Liver (tissue), 9 donors: Measurements from ENCODE around the gene HOXB8. TPM values are rescaled to one million over a fixed set of nuclear protein-coding genes. Genes with fewer than 3 reads are reported as not detected.

ENCODE experiments used
- DNase-seq: peaks from one replicate; pipeline ENCODE4 v3.0.0-alpha.2; 2017; ENCODE audit warnings: low spot score
- H3K27ac ChIP-seq, 2 donors: one replicate each; pipeline ENCODE4 v1.7.0; 2013; ENCODE audit warnings: inconsistent platforms in 2 of 2, low read length in 2 of 2, control low read depth in 1 of 2, low read depth in 1 of 2, mild to moderate bottlenecking in 1 of 2
- H3K27me3 ChIP-seq, 4 donors: one replicate each; pipeline versions ENCODE4 v1.6.1 to v1.7.0; 2013; ENCODE audit warnings: low read length in 3 of 4, inconsistent platforms in 1 of 4, mild to moderate bottlenecking in 1 of 4, moderate library complexity in 1 of 4; ENCODE audit not compliant: control insufficient read depth in 4 of 4, insufficient read depth in 4 of 4
- H3K36me3 ChIP-seq, 4 donors: one replicate each; pipeline versions ENCODE4 v1.6.1 to v1.7.0; 2013; ENCODE audit warnings: low read length in 3 of 4, mild to moderate bottlenecking in 3 of 4, low read depth in 1 of 4, moderate library complexity in 1 of 4; ENCODE audit not compliant: control insufficient read depth in 4 of 4, insufficient read depth in 3 of 4
- H3K4me1 ChIP-seq, 4 donors: one replicate each; pipeline versions ENCODE4 v1.6.1 to v1.7.0; 2013; ENCODE audit warnings: low read length in 3 of 4, mild to moderate bottlenecking in 3 of 4, moderate library complexity in 1 of 4; ENCODE audit not compliant: control insufficient read depth in 4 of 4, insufficient read depth in 4 of 4
- H3K4me3 ChIP-seq, 3 donors: one replicate each; pipeline versions ENCODE4 v1.6.1 to v1.7.0; 2013; ENCODE audit warnings: low read length in 3 of 3, control low read depth in 1 of 3, low read depth in 1 of 3, mild to moderate bottlenecking in 1 of 3
- H3K9ac ChIP-seq, 2 donors: one replicate each; pipeline ENCODE4 v1.7.0; 2013; ENCODE audit warnings: low read length in 2 of 2, mild to moderate bottlenecking in 2 of 2, moderate library complexity in 2 of 2, control low read depth in 1 of 2, low read depth in 1 of 2
- H3K9me3 ChIP-seq, 4 donors: one replicate each; pipeline versions ENCODE4 v1.6.1 to v1.7.0; 2013; ENCODE audit warnings: low read length in 3 of 4; ENCODE audit not compliant: control insufficient read depth in 4 of 4
- CTCF ChIP-seq: fragments of 150-350 bp; IDR thresholded peaks from 2 replicates; pipeline ENCODE4 v1.5.1; 2017; ENCODE audit warnings: improper control_type of control experiment, low read depth, low read length; ENCODE audit not compliant: missing input control
- EGR1 ChIP-seq, 2 donors: IDR thresholded peaks; 2 replicates each; pipeline ENCODE4 v1.6.1; 2016 to 2018; ENCODE audit warnings: antibody characterized with exemption in 2 of 2, low read depth in 2 of 2
- FOXA1 ChIP-seq: IDR thresholded peaks from 2 replicates; pipeline ENCODE4 v1.6.1; 2016; ENCODE audit warnings: antibody characterized with exemption
- FOXA2 ChIP-seq: IDR thresholded peaks from 2 replicates; pipeline ENCODE4 v1.6.1; 2016; ENCODE audit warnings: antibody characterized with exemption
- GABPA ChIP-seq, 2 donors: IDR thresholded peaks in 1 of 2; conservative IDR thresholded peaks in 1 of 2; 2 replicates each; pipeline ENCODE4 v1.6.1; 2016; ENCODE audit warnings: antibody characterized with exemption in 2 of 2, mild to moderate bottlenecking in 1 of 2, moderate library complexity in 1 of 2
- HNF4A ChIP-seq, 2 donors: conservative IDR thresholded peaks; 2 replicates each; pipeline ENCODE4 v1.6.1; 2016; ENCODE audit warnings: antibody characterized with exemption in 2 of 2, mild to moderate bottlenecking in 2 of 2
- HNF4G ChIP-seq: IDR thresholded peaks from 2 replicates; pipeline ENCODE4 v1.6.1; 2016; ENCODE audit warnings: antibody characterized with exemption
- JUND ChIP-seq, 2 donors: IDR thresholded peaks; 2 replicates each; pipeline ENCODE4 v1.6.1; 2016; ENCODE audit warnings: antibody characterized with exemption in 2 of 2
- NR2F2 ChIP-seq: IDR thresholded peaks from 2 replicates; pipeline ENCODE4 v1.6.1; 2016; ENCODE audit warnings: antibody characterized with exemption
- RAD21 ChIP-seq, 2 donors: IDR thresholded peaks; 2 replicates each; pipeline ENCODE4 v1.6.1; 2016; ENCODE audit warnings: antibody characterized with exemption in 2 of 2, mild to moderate bottlenecking in 2 of 2
- REST ChIP-seq: IDR thresholded peaks from 2 replicates; pipeline ENCODE4 v1.6.1; 2016; ENCODE audit warnings: antibody characterized with exemption, mild to moderate bottlenecking
- RXRA ChIP-seq, 2 donors: IDR thresholded peaks; 2 replicates each; pipeline ENCODE4 v1.6.1; 2017 to 2018; ENCODE audit warnings: antibody characterized with exemption in 2 of 2, mild to moderate bottlenecking in 1 of 2
- SP1 ChIP-seq: IDR thresholded peaks from 2 replicates; pipeline ENCODE4 v1.6.1; 2018; ENCODE audit warnings: antibody characterized with exemption, mild to moderate bottlenecking
- TAF1 ChIP-seq: conservative IDR thresholded peaks from 2 replicates; pipeline ENCODE4 v1.6.1; 2016; ENCODE audit warnings: antibody characterized with exemption, mild to moderate bottlenecking
- YY1 ChIP-seq: IDR thresholded peaks from 2 replicates; pipeline ENCODE4 v1.6.1; 2016; ENCODE audit warnings: antibody characterized with exemption, mild to moderate bottlenecking
- whole genome bisulfite sequencing: extraction: QIAGEN DNeasy Blood & Tissue Kit; methylation state at CpG from one replicate; pipeline ENCODE4 v1.1.7; 2013; 5-methylcytosine and 5-hydroxymethylcytosine counted together
- polyA plus RNA-seq, 2 donors: library from polyadenylated mRNA; stranded (reverse) in 1 of 2; unstranded in 1 of 2; fragments of 200-250 nt in 1 of 2; fragments of >200 nt in 1 of 2; fragmentation: Nextera tagmentation in 1 of 2; extraction: Ambion mirVana in 1 of 2; gene quantifications; one replicate each; pipeline versions ENCODE4 v1.2.1 to v1.2.3, GENCODE V29; 2013 to 2015
- total RNA-seq, 2 donors: library from RNA; depleted of rRNA; stranded (reverse); fragments of >200 nt; gene quantifications; one replicate each; pipeline ENCODE4 v1.2.3, GENCODE V29; 2014
- TF ChIP-seq, protein P1 (sequence below): IDR thresholded peaks from 2 replicates; pipeline ENCODE4 v1.6.1; 2016; ENCODE audit warnings: antibody characterized with exemption
- TF ChIP-seq, protein P2 (sequence below): IDR thresholded peaks from 2 replicates; pipeline ENCODE4 v1.6.1; 2016; ENCODE audit warnings: antibody characterized with exemption
- TF ChIP-seq, protein P3 (sequence below): IDR thresholded peaks from 2 replicates; pipeline ENCODE4 v1.6.1; 2016; ENCODE audit warnings: antibody characterized with exemption
- donor health status: healthy.
- donor health status: healthy.
- donor health status: healthy.
- donor health status: healthy.
- donor health status: healthy.

Gene HOXB8
- total and polyA plus RNA-seq, 4 donors = not detected

- 24% methylated on average over 6 of the region's 6 CpGs for WGBS
Observed at GRCh38 chr17:48644910-48645557, 29.9 kb upstream of the HOXB8 start.

GRCh38 chr17:48644159-48644558, 29.1 kb upstream of the HOXB8 start:
- no peak overlapping the region for H3K27ac ChIP-seq
- DNase-seq = no peak
- no peaks in the 10 kb centered on the region for H3K9me3 ChIP-seq
- 63% methylated on average over 1 of the region's 1 CpG for WGBS
- H3K9ac ChIP-seq = no peak overlapping the region
- TF ChIP-seq SP1 (no peak), HNF4A (conservative IDR thresholded peaks at IDR 0.05) (no peak)
- H3K4me1 ChIP-seq = peaks cover 0 to 6% (median 2%) of the 10 kb centered on the region in 4 donors
- H3K36me3 ChIP-seq = no peaks in the 10 kb centered on the region
- no peak overlapping the region for H3K4me3 ChIP-seq
- H3K27me3 ChIP-seq = peaks cover 15 to 27% (median 25%) of the 10 kb centered on the region in 4 donors

More at GRCh38 chr17:48644910-48645557, 29.9 kb upstream of the HOXB8 start:
- no peaks in the 10 kb centered on the region for H3K9me3 ChIP-seq
- DNase-seq = no peak
- H3K4me3 ChIP-seq = no peak overlapping the region
- TF ChIP-seq HNF4G (no peak), FOXA1 (no peak), NR2F2 (no peak), REST (no peak), FOXA2 (no peak), TAF1 (no peak), YY1 (no peak), RAD21 (IDR thresholded peaks at IDR 0.05) (no peak), RXRA (IDR thresholded peaks at IDR 0.05) (no peak), SP1 (no peak)
- TF ChIP-seq, protein P1, sequence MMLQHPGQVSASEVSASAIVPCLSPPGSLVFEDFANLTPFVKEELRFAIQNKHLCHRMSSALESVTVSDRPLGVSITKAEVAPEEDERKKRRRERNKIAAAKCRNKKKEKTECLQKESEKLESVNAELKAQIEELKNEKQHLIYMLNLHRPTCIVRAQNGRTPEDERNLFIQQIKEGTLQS = no peak
- TF ChIP-seq, protein P2, sequence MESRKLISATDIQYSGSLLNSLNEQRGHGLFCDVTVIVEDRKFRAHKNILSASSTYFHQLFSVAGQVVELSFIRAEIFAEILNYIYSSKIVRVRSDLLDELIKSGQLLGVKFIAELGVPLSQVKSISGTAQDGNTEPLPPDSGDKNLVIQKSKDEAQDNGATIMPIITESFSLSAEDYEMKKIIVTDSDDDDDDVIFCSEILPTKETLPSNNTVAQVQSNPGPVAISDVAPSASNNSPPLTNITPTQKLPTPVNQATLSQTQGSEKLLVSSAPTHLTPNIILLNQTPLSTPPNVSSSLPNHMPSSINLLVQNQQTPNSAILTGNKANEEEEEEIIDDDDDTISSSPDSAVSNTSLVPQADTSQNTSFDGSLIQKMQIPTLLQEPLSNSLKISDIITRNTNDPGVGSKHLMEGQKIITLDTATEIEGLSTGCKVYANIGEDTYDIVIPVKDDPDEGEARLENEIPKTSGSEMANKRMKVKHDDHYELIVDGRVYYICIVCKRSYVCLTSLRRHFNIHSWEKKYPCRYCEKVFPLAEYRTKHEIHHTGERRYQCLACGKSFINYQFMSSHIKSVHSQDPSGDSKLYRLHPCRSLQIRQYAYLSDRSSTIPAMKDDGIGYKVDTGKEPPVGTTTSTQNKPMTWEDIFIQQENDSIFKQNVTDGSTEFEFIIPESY = no peak
- peaks cover 0 to 6% (median 2%) of the 10 kb centered on the region in 4 donors for H3K4me1 ChIP-seq
- H3K27ac ChIP-seq = no peak overlapping the region
- no peaks in the 10 kb centered on the region for H3K36me3 ChIP-seq
- H3K27me3 ChIP-seq = peaks cover 15 to 27% (median 24%) of the 10 kb centered on the region in 4 donors
- H3K9ac ChIP-seq = no peak overlapping the region

DNA sequence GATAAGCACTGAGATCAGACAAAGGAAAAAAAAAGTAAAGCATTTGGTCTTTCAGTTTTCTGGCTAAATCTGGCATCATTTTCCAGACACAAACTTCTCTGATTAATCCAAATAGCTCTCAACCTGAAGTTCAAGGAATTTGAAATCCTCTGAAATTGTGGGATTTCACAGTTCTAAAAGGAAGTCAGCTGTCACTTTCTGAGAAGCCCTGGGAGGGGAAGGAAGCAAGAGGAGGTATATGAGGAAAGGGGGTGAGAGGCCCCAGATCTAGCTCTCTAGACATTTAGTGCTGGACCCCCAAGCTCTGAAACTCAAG, 28.6 kb upstream of the HOXB8 start:
- Histone ChIP-seq H3K9ac (no peak overlapping the region), H3K4me1 (peaks cover 0 to 6% (median 2%) of the 10 kb centered on the region in 4 donors), H3K4me3 (no peak overlapping the region), H3K36me3 (no peaks in the 10 kb centered on the region), H3K9me3 (no peaks in the 10 kb centered on the region), H3K27me3 (peaks cover 15 to 31% (median 25%) of the 10 kb centered on the region in 4 donors), H3K27ac (no peak overlapping the region)
- DNase-seq = no peak
- no peak for TF ChIP-seq RAD21 (IDR thresholded peaks at IDR 0.05)
- TF ChIP-seq NR2F2 = no peak
- TF ChIP-seq JUND (IDR thresholded peaks at IDR 0.05) = no peak
- no peak for TF ChIP-seq HNF4A (conservative IDR thresholded peaks at IDR 0.05)
- no peak for TF ChIP-seq EGR1 (IDR thresholded peaks at IDR 0.05; ENCODE audit: low read depth in 2 of 2)
- no peak for TF ChIP-seq FOXA1
- no peak for TF ChIP-seq HNF4G
- TF ChIP-seq GABPA (IDR thresholded peaks at IDR 0.05 in 1 of 2, conservative IDR thresholded peaks at IDR 0.05 in 1 of 2) = no peak
- TF ChIP-seq, protein P3, sequence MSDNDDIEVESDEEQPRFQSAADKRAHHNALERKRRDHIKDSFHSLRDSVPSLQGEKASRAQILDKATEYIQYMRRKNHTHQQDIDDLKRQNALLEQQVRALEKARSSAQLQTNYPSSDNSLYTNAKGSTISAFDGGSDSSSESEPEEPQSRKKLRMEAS = no peak
- TF ChIP-seq, protein P2 = no peak
- no peak for TF ChIP-seq CTCF
